ENCODE measurements around the gene CCBE1.

DNA sequence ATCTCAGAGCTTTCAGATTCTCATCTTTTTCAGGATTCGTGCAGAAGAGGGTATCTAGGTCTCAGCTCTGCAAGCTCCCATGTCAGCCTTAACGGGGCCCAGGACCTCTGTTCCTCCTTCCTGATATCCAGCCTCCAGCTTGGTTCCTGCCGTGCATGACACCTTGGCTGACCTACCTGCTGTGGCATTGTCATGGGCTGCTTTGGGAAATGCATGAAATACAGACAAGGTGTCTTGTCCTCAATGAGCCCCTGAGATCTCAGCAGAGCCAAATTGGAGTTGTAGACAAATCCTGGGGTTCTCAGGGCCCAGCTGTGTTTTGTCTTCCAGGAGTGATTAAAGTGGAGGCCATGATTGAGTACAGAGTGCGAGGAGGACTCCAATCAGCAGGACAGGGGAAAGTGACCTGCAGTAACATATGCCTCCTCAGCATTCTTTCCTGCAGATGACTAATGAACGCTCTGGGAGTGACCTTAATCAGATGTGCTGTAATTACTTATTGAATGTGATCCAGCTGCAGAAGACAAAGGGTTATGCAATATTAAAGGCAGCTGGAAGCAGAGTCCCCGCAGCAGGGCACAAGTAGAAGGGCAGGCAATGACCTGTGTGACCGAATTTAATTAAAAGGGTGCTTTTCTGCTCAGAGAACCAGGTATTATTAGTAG is 141.1 kb downstream of the CCBE1 start:
- TF ChIP-seq, protein P1, sequence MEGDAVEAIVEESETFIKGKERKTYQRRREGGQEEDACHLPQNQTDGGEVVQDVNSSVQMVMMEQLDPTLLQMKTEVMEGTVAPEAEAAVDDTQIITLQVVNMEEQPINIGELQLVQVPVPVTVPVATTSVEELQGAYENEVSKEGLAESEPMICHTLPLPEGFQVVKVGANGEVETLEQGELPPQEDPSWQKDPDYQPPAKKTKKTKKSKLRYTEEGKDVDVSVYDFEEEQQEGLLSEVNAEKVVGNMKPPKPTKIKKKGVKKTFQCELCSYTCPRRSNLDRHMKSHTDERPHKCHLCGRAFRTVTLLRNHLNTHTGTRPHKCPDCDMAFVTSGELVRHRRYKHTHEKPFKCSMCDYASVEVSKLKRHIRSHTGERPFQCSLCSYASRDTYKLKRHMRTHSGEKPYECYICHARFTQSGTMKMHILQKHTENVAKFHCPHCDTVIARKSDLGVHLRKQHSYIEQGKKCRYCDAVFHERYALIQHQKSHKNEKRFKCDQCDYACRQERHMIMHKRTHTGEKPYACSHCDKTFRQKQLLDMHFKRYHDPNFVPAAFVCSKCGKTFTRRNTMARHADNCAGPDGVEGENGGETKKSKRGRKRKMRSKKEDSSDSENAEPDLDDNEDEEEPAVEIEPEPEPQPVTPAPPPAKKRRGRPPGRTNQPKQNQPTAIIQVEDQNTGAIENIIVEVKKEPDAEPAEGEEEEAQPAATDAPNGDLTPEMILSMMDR (IDR thresholded peaks at IDR 0.05) = no peak
- no peak for TF ChIP-seq POLR2A (IDR thresholded peaks at IDR 0.05)

Data from uterus (tissue), 2 donors.